Stimulated activated CD8-positive, alpha-beta memory T cell treated with anti-CD3 and anti-CD28 coated beads, Interleukin-2, amount 100 ng/mL, for 48 hours (primary cell): ENCODE results near the gene ALOX15B.
"Not testable (repeated sequence)": the region's sequence is repeated elsewhere in the genome, so short reads cannot be mapped to it uniquely, and the experiment has no call there.

ENCODE experiments used
- DNase-seq, 2 donors: peaks; one replicate each; pipeline ENCODE4 v3.0.0-alpha.2; 2020; ENCODE audit warnings: low read depth in 2 of 2

Gene ALOX15B

DNA sequence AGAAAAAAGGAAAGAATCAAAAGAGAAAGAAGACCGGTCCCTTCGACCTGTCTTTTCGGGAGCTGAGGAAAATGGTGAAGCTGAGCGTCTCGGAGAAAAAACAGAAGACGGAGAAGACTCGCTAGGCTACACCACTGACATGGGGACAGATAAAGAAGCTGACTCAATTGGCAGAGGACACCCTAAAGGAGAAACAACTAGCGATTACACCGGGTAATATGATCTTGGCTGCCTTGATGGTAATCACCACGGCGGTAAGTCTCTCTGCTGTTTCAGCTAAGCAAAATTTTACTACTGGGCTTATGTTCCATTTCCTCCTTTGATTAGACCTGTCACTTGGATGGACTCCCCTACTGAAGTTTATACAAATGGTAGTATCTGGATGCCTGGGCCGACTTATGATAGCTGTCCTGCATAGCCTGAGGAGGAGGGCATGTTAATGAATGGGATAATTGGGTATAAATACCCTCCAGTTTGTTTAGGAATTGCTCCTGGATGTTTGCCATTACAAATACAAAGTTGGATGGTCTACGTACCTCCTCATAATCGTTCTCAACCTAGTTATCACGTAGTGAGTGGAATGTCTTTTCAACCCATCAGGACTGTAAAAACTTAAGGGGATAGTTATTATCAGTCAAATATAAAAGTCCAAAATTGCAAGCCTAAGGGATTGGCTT is 24.1 kb downstream of the ALOX15B start:
- DNase-seq, result no peak

DNA sequence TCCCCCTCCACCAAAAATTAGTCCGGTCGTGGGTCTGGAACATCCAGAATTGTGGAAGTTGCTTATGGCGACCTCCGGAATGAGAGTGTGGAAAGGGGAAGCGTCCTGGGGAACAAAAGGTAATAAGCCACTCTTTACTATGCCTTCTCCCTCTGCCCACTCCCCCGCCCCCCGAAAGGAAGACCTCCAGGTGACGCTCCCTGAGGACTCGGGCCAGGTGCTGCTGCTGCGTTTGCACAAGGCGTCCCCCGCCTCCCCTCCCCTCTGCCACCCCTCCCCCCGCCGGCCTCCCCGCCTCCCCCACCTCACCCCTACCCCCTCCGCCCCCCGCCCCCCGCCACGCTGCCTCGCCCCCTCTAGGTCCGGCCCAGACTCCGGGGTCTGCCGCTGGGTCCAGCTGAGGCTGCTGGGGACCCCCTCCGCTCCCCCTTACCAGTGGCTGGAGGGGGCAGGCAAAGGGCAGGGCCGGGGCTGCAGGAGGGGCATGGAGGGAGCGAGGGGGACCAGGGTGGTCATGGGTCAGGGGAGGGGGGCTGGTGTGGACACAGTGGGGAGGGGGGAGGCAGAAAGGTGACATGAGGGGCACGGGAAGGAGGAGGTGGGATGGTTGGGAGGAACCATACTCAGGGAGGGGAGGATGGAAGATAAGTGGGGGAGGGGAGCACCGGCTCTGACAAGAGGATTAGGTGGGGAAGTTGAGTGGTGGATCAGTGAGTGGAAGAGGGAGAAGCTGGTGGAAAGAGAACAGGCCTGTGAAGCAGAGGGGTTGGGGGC is 25.1 kb downstream of the ALOX15B start:
- no peak for DNase-seq

DNA sequence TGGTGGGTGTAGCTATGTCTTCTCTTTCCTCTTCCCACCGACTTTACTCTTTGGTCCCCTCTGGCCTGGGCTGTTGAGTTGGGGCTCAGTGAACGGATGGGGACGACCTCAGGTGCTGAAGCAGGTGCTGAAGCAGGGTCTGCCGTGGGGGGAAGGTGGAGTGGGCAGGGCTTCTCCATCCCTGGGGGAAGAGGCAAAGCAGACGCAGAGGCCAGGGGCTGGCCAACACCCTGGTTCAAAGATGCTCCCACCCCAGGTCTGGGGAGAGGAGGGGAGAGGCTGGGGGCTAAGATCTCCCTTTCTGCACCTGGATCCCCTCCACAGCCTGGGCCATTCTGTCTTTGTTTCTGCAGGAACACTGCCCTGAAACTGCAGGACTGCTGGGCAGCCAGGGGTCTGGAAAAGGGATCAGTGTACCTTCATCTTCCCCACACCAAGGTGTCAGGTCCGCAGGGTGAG is 25.7 kb downstream of the ALOX15B start:
- no peak for DNase-seq

DNA sequence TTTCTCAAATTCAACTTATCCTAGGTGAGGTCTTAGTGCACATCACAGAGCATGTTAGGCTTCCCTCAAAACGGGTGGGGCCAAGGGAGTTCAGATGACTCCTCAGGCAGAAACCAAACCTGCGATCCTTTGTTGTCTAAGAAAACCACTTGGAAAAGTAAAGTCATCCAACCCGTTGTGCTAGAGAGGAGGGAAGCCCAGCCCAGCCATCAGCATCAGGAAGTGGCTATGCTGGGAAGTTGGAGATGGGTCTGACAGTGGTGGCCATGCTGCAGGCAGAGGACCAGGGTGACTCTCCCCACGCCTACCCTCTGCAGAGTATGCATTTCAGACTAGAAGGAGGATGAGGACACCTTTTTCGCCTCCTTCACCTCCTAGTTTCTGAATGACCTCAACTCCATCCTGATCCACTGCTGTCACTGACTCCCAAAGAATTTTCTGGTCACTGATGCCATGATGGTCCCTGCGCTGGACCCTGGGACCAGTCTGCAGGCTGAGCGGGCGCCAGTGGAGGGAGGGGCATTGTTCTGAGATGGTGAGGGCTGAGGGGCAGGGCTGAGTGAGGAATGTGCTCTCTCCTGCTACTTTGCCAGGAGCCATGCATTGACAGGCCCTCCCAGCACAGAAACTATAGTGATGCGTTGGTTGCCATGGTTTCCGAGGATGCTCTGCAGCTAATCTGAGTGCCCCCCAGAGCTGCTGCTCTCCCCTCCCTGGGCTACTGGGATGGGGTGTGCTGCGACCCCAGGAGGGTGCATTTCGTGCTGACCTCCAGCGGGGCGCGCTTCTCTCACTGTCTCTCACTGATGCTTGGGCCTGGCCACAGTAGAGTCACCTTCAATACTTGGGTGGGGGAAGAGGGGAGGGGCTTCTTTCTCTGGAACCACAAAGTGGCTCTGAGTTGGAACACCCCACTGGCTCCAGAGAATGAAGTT is 28.2 kb downstream of the ALOX15B start:
- DNase-seq, result no peak

DNA sequence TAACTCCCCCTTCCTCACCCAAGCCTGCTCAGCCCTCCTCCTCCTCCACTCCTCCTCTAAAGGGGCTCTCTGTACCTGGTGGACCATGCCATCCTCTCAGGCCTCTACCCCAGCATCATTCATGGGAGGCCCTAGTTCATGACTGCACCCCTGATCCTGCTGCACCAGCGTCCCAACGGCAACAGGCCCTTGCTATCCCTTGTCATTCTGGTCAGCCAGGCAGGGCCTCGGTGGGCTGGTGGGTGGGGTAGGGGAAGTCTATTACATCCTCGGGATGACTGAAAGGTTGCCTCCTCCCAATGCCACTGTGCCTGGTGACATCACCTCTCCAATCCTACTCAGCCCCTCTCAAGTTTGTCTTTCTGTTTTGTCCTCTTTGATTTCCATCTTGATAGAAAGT is 28.9 kb downstream of the ALOX15B start:
- no peak for DNase-seq

DNA sequence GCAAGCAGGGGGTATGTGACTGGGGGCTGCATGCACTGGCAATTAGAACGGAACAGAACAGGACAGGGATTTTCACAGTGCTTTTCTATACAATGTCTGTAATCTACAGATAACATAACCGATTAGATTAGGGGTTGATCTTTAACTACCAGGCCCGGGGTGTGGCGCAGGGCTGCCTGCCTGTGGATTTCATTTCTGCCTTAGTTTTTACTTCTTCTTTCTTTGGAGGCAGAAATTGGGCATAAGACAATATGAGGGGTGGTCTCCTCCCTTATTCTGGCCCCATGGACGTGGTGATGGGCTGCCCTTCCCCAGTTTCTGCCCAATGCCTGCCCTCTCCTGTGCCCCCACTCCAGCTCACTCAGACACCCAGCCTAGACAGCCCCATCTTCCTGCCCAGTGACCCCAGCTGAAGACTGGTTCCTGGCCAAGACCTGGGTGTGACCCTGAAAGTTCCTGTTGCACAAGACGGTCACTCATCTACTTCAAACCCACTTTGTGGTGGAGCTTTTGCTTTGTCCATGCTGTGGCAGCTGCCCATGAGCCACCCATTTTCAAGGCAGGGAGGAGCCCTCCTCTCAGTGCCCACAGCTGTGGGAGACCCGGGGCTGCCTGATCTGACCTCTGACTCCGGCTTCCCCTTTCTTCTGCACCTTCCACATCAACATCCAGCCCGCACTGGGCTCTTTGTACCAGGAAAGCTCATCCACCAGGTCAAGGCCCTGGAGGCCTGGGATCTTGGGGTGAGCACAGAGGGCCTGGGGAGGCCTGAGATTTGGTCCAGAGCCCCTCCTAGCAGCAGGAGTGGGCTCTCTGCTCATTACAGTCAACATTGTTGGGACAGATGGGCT is 30.1 kb downstream of the ALOX15B start:
- no peak for DNase-seq

DNA sequence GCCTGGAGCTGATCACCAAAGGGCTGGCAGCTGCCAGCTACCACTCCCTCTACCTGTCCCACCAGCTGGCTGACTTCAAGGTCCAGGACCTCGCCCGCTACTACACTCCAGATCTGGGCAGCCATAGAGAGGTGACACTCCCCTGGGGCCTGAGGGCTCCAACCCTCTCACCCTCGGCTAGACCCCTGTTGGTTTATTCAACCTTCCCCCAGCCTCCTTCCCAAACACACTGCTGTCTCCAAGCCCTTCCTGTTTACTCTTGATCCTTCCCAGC is 30.7 kb downstream of the ALOX15B start:
- DNase-seq, result no peak

DNA sequence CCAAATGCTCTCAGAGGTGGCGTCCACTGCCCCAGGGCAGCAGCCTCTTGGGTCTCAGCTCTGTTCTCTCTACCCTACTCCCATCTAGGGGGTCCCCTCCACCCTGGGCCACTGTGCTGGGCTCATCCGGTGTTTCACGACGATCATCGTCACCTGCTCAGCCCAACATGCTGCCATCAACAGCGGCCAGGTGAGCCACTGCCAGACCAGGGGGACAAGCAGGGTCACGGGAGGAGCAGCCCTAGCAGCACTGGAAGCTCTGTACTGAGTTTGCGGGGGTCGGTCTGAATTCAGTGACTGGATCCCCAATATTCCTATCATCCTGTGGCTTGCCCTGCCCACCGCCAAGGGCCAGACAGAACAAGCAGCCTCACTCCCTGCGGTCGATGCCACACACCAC is 32.6 kb downstream of the ALOX15B start:
- DNase-seq, result no peak

DNA sequence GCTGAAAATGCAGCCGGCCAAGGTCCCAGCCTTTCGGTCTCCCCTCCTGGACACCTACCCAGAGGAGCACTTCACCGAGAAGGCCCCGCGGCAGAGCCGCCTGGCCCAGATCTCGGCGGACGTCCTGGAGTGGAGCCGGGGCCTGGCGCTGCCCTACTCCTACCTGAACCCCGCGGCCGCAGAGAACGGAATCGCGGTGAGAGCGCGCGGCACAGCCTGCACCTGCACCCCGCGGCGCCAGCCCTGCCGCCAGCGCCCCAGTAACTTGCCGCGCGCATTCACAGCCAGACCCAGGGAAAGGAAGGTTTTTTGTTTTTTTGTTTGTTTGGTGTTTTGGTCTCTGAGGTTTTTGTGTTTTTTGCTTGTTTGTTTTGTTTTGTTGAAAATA is 33.5 kb downstream of the ALOX15B start:
- DNase-seq, result no peak

DNA sequence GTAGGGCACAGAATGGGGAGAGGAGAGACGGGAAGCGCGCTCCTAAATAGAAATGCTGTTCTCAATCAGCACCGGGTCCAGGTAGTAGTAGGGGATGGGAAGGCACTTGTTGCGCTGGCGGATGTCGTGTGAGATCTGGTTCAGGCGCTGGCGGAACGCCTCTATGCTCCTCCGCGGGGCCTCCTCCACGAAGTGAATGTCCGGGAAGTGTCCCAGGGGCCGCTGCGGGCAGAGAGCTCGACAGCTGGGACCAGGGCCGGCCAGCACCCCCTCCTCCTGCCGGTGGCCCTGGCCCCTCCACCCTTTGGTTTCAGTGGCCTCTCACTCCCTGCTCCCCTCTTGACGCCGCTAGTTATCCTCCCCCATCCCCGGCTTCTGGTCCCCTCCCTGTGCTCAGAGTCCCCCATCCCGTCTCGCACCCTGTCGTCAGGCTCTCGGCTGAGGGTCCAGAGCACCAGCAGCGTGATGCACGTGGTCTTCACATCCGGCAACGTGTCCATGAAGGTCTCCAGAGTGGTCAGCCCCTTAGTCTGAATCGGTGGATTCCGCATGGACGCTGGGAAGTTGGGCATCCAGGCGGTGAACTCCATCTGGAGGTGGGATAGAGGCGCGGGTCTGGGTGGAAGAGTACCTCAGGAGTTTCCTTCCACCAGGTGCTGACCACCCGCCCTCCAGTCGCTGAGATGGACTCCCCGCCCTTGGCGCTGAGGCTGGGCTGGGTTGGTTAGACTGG is 34.0 kb downstream of the ALOX15B start:
- no peak for DNase-seq

DNA sequence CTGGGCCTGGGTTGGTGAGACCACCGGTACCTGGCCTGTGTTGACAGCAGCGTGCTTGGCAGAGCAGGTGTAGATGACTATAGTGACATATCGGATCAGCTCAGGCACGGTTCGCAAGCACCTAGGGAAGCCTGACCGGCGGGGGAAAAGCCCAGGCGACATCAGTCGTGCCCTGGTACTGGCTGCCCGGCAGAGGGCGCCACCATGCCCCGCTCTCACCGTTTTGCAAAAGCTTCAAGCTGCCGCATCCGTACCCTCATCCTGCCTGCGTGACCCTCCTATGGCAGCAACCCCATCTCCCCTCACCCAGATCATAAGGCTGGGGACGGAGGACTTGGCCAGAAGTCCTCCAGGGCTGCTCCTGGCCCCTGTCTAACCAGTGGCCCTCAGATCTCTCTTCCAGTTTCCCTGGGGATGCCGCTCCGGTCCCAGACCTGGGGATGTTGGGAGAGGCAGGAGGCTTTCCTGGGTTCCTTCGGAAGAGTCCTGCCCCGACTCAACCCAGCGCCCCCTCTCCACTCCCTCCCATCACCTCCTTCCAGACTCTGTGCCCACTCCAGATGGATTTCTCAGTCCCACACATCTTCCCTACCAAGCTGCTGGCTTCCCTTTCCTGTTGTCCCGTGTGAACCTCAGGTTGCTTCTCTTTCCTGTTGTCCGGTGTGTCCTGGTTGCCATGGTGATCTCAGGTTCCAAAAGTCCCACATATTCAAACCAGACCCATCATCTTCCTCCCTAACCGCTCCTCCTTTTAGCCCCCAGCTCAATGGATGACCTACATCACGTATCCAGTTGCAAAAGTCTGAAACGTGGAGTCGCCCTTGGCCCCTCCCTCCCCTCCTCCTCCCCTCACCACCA is 35.0 kb downstream of the ALOX15B start:
- peak; percentile 80 to 83 for DNase-seq

DNA sequence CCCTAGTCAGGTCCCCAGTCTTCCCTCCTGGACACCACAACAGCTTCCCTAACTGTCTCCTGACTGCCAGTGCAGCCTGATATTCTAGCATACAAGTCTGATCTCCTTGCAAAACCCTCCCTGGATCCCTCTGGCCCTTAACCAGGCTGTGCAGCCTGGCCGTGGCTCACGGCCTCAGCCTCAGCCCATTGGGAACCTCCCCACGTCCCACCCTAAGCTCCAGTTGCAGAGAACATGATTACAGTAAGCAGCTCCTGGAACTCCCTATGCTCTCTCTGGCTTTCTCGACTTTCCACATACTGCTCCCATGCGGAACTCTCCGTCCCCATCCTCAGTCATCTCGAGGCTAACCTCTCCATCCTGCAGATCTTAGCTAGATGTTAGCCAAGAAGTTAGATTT is 35.7 kb downstream of the ALOX15B start:
- no peak for DNase-seq

DNA sequence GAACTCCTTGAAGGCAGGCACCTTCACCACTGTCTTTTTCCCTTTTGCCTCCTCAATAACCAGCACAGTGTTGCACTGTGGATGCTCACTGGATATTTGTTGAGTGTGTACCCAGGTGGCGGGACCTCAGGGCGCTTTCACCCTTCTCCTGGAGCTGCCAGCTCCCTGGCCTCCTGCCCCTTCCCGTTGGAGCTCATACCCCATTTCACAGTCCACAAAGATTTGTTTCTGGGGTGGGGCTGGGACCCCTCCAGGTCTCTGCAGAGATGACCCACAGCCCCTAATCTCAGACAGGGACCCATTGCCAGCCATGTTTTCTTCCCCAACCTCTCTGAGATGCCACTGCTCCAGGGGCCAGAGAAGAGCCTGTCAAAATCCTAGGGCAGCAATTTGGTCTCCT is 36.2 kb downstream of the ALOX15B start:
- DNase-seq, result no peak

DNA sequence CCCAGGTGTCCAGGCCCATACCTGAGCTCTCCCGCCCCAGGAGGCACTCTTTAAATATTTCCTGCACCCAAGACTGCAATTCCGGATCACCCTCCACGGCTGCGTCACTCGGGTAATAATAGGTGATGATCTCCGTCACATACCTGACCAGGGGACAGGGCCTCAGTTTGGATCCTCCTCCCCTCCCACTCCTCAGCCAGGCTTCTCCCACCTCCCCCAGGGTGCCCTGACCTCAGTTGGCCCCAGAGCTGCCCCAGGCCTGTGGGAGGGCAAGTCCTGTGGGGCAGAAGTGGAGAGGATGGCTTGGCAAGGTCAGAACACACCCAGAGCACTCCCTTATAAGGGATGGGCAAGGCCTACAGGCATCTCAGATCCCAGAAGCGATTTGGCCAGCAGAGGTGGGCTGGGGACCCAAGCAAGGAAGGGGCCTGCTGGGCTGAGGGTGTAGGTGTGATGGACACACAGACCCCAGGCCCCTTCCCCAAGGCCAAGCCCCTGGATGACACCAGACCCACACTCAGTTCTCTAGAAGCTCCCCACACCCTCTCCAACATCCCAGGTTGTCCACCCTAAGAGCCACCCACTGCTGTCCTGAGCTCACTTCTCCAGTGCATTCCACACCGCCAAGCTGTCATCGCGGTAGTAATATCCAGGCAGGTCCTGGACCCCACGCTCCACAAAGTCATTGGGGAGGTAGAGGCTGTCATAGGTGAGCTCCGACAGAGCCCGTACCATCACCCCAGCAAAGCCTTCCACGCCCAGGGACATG is 36.9 kb downstream of the ALOX15B start:
- no peak for DNase-seq

DNA sequence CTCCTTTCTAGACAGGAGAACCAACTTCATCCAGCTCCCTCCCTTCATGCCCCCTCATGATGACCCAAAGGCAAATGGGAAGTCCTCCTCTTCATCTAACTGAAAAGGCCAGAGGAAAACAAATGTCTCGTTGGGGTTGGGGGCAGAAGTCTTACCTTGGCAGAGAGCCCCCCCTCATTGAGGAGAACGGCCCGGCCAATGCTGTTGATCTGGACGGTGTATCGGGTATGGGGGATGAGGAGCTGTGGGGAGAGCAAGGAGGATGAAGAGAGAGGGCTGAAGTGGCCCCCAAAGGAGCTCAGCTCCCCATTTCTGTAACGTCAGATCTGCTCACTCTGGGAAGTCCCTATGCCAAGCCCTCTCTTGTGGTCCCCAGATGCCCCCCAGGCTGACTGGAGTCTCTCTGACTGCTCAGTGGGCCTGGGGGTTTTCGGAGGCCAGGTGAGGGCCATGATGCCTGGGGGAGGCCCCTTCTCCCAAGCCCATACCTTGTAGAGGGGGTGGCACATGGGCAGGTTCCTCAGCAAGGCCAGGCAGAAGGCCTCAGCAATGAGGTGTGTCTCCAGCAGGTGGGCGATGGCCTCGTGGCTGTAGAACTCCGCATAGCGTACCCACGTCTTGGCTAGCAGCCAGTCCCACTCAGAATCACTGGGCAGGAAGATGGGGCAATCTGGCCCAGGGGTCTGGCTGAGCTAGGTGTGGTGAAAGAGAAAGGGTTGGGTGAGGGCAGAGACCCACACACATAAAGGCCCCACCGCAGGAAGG is 37.8 kb downstream of the ALOX15B start:
- no peak for DNase-seq

DNA sequence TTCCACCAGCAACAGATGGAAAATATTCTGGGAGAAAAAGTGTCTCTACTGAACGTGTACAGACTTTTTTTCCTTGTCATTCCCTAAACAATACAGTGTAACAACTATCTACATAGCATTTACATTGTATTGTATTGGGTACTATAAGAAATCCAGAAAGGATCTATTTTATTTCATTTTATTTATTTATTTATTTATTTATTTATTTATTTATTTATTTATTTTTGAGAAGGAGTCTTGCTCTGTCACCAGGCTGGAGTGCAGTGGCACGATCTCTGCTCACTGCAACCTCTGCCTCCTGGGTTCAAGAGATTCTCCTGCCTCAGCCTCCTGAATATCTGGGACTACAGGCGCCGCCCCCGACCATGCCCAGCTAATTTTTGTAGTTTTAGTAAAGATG is 39.1 kb downstream of the ALOX15B start:
- not testable (repeated sequence) for DNase-seq

DNA sequence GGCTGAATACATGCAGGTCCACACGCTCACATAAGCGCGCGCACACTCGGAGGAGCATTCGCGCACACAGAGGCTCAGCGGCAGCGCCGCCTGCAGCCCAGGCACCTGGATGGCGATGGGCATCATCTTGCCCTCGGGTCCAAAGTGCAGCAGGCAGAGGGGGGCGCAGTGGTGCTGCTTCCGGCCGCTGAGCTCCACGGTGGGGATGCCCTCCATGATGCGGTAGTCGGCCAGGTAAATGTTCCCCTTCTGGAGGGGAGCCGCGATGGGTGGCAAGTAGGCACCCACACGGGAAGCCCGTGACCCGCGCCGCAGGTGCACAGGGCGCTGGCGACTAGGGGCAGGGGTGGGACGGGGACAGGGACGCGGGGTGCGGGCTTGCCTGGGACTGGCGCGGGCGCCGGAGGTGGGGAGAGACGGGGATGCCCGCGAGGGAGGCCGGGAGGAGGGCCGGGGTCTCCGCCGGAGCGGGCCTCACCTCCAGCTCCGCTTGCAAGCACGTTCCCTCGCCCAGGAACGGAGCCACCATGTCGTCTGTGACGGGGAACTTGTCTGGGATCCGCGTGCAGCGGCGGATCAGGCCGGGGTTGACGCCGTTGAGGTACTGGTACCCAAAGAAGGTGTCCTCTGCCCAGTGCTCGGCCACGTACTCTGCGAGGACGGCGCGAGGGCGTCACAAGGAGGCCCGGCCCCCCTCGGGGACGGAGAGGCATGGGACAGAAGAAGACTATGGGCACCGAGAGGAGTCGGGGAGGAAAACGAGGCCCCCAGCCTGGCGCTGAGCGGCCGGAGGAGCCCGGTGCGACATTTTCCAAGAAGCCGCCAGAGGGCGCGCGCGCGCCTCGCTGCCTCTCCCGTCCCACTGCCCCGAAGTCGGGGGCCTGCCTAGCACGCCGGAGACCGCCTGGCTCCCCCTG is 40.7 kb downstream of the ALOX15B start:
- DNase-seq, result peak; percentile 71 to 78
